Keratinocyte (primary cell): ENCODE data around the gene DAO. TPM values are rescaled to one million over a fixed set of nuclear protein-coding genes. Genes with fewer than 3 reads are reported as not detected.

Experiments used
- DNase-seq: peaks from one replicate; pipeline ENCODE4 v3.0.0-alpha.2; 2011; ENCODE audit warnings: low read depth, missing footprints, low spot score
- FAIRE-seq: peaks from 2 replicates; lab custom pipeline; 2011; peaks lifted over from hg19 to GRCh38; lab: Jason Lieb, UNC
- H2AFZ ChIP-seq: 2 replicates; pipeline ENCODE4 v1.6.0; 2012; ENCODE audit warnings: low read length, control low read depth, inconsistent platforms; ENCODE audit not compliant: control insufficient read depth
- H3K27ac ChIP-seq: 2 replicates; pipeline ENCODE4 v1.5.1; 2011; ENCODE audit warnings: low read length; ENCODE audit not compliant: control insufficient read depth, insufficient read depth
- H3K27me3 ChIP-seq: 3 replicates; pipeline ENCODE4 v1.6.0; 2011; ENCODE audit warnings: low read length; ENCODE audit not compliant: control insufficient read depth, insufficient read depth; ENCODE audit errors: extremely low read depth
- H3K36me3 ChIP-seq, 2 experiments: 2 replicates in 1 of 2; 3 replicates in 1 of 2; pipeline ENCODE4 v1.5.1; 2011; ENCODE audit warnings: low read length in 2 of 2, mild to moderate bottlenecking in 1 of 2; ENCODE audit not compliant: control insufficient read depth in 2 of 2, insufficient read depth in 2 of 2; ENCODE audit errors: extremely low read depth in 1 of 2
- H3K4me1 ChIP-seq: 3 replicates; pipeline ENCODE4 v1.5.1; 2011; ENCODE audit warnings: low read length; ENCODE audit not compliant: control insufficient read depth, insufficient read depth; ENCODE audit errors: extremely low read depth
- H3K4me2 ChIP-seq: 3 replicates; pipeline ENCODE4 v1.6.0; 2011; ENCODE audit warnings: low read depth, low read length; ENCODE audit not compliant: control insufficient read depth, insufficient read depth; ENCODE audit errors: extremely low read depth
- H3K4me3 ChIP-seq, 3 experiments: fragments of 200-600 bp in 1 of 3; sonication (generic) in 1 of 3; 2 replicates in 2 of 3; 3 replicates in 1 of 3; pipeline ENCODE4 v1.5.1; 2011 to 2016; ENCODE audit warnings: low read length in 3 of 3, mild to moderate bottlenecking in 3 of 3, control low read depth in 2 of 3, inconsistent platforms in 1 of 3, low read depth in 1 of 3, mixed read lengths in 1 of 3, mixed run types in 1 of 3, moderate library complexity in 1 of 3; ENCODE audit not compliant: control insufficient read depth in 2 of 3, insufficient read depth in 2 of 3; ENCODE audit errors: extremely low read depth in 1 of 3
- H3K79me2 ChIP-seq: 2 replicates; pipeline ENCODE4 v1.6.0; 2012; ENCODE audit warnings: low read length; ENCODE audit not compliant: control insufficient read depth, insufficient read depth
- H3K9ac ChIP-seq: 3 replicates; pipeline ENCODE4 v1.6.0; 2011; ENCODE audit warnings: low read length; ENCODE audit not compliant: control insufficient read depth, insufficient read depth; ENCODE audit errors: extremely low read depth
- H3K9me1 ChIP-seq: 3 replicates; pipeline ENCODE4 v1.6.0; 2011; ENCODE audit warnings: low read length; ENCODE audit not compliant: control insufficient read depth, insufficient read depth; ENCODE audit errors: extremely low read depth
- H3K9me3 ChIP-seq: 2 replicates; pipeline ENCODE4 v1.5.1; 2012; ENCODE audit warnings: low read depth, low read length; ENCODE audit not compliant: control insufficient read depth
- H4K20me1 ChIP-seq: 3 replicates; pipeline ENCODE4 v1.6.0; 2011; ENCODE audit warnings: low read length; ENCODE audit not compliant: control insufficient read depth, insufficient read depth; ENCODE audit errors: extremely low read depth
- EZH2 ChIP-seq: IDR thresholded peaks from one replicate; pipeline ENCODE4 v1.6.1; 2012; ENCODE audit warnings: inconsistent platforms, mild to moderate bottlenecking, low read length, moderate library complexity
- dilution Hi-C: fragments of 300-500 bp; cut with MboI; formaldehyde crosslinking; loops from one replicate; pipeline ENCODE4 v1.7.0; 2020; ENCODE audit warnings: low sequenced_read_pairs; ENCODE audit not compliant: extremely low pct_ligation_motif_present
- polyA plus RNA-seq, 5 experiments: library from polyadenylated mRNA; depleted of rRNA in 3 of 5; stranded (reverse) in 3 of 5; stranded (forward) in 1 of 5; unstranded in 1 of 5; fragments of >200 nt; gene quantifications; 1 replicate in 1 of 5; 2 replicates in 3 of 5; 3 replicates in 1 of 5; pipeline versions ENCODE4 v1.2.1 to v1.2.3, GENCODE V29; 2011 to 2012; ENCODE audit warnings: missing spikeins in 2 of 5, low read depth in 1 of 5, low replicate concordance in 1 of 5
- TF ChIP-seq, protein P1 (sequence below), 3 experiments: IDR thresholded peaks in 1 of 3; conservative IDR thresholded peaks in 1 of 3; optimal IDR thresholded peaks in 1 of 3; 2 replicates in 2 of 3; 3 replicates in 1 of 3; pipeline versions ENCODE3 to v1.5.1; 2011; ENCODE audit warnings: low read length in 3 of 3, mild to moderate bottlenecking in 3 of 3, moderate library complexity in 2 of 3, control low read depth in 1 of 3, inconsistent platforms in 1 of 3; ENCODE audit not compliant: insufficient read depth in 2 of 3; ENCODE audit errors: extremely low read depth in 1 of 3

The DAO gene
- polyA plus RNA-seq, 1 donor (not counting 4 experiments of a cell fraction or from before 2014, with no cell fraction given) = not detected

DNA sequence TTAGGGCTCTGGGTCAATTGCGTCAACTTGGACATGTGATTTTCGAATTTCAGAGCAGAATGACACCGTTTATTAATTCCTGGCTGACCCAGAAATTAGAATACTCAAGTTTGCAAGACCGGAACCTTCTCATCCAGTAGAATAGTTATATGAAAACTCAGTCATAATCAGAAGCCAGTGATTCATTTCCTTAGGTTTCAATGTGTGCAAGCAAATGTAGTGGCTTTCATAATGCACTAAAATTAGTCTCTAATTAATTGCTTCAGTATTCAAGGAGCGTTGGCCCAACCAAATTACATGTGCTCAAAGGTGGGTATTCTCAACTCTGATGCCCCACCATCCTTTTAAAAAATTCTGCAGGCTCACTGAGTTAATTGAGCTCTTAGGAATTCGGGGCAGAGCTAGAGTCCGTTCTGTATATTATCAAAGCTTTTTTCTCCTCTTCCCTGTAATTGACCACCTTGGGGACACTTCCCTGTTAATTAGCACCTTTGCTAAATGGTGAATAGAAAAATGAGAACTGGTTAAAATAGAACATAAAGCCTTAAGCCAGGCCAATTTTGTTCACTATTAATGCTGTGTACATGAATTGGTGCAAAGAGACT lies 55.4 kb downstream of the DAO start:
- no peaks in the 10 kb centered on the region for H3K9me3 ChIP-seq
- no peaks in the 10 kb centered on the region for H4K20me1 ChIP-seq
- H3K4me3 ChIP-seq = no peak overlapping the region
- no peak for DNase-seq
- no peaks in the 10 kb centered on the region for H3K9me1 ChIP-seq
- H3K36me3 ChIP-seq = no peaks in the 10 kb centered on the region
- H3K9ac ChIP-seq = no peak overlapping the region
- H3K79me2 ChIP-seq = no peaks in the 10 kb centered on the region
- H2AFZ ChIP-seq = no peak overlapping the region
- H3K27ac ChIP-seq = no peak overlapping the region
- dilution Hi-C loops = no loop called here
- no peaks in the 10 kb centered on the region for H3K4me1 ChIP-seq
- H3K27me3 ChIP-seq = peaks cover 5% of the 10 kb centered on the region
- FAIRE-seq = no peak
- TF ChIP-seq EZH2 = no peak
- TF ChIP-seq, protein P1, sequence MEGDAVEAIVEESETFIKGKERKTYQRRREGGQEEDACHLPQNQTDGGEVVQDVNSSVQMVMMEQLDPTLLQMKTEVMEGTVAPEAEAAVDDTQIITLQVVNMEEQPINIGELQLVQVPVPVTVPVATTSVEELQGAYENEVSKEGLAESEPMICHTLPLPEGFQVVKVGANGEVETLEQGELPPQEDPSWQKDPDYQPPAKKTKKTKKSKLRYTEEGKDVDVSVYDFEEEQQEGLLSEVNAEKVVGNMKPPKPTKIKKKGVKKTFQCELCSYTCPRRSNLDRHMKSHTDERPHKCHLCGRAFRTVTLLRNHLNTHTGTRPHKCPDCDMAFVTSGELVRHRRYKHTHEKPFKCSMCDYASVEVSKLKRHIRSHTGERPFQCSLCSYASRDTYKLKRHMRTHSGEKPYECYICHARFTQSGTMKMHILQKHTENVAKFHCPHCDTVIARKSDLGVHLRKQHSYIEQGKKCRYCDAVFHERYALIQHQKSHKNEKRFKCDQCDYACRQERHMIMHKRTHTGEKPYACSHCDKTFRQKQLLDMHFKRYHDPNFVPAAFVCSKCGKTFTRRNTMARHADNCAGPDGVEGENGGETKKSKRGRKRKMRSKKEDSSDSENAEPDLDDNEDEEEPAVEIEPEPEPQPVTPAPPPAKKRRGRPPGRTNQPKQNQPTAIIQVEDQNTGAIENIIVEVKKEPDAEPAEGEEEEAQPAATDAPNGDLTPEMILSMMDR (optimal IDR thresholded peaks at IDR 0.05 in 1 of 3, IDR thresholded peaks at IDR 0.05 in 1 of 3, conservative IDR thresholded peaks at IDR 0.05 in 1 of 3; ENCODE audit: extremely low read depth in 1 of 3, insufficient read depth in 2 of 3, low read length in 3 of 3) = no peak
- no peak overlapping the region for H3K4me2 ChIP-seq

DNA sequence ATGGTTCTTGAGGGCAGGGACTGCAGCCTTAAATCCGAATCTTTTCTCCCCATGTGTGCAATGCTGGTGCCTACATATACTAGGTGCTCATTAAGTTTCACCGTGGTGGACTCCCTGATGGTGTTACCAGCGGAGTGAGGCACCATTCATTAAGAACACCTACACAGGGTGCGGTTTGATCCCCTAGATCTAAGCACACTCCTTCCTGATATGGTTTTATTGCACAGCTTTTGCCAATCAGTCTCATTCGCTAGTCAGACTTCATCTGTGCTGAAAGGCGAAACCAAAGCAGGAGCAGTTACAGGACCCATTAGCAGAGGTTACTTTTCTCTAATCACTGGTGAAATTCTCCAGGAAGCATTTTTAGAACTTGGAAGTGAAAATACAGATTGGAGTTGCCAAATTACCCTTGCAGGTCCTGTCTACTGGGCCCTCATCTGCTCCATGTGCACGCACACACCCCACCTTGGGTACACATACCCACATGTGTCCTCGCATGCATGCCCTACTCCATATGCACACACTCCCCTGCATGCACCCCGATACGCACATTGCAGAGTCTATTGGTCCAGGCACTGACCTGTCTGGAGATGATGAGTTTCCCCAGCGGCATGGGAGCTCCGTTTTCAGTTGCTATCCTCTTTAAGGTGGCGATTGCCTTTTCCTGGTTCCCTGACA lies 58.5 kb downstream of the DAO start:
- dilution Hi-C loops = no loop called here
- no peaks in the 10 kb centered on the region for H3K9me1 ChIP-seq
- DNase-seq = no peak
- H3K9me3 ChIP-seq = no peaks in the 10 kb centered on the region
- H3K27ac ChIP-seq = no peak overlapping the region
- H3K79me2 ChIP-seq = no peaks in the 10 kb centered on the region
- no peak for FAIRE-seq
- H4K20me1 ChIP-seq = no peaks in the 10 kb centered on the region
- H2AFZ ChIP-seq = no peak overlapping the region
- no peaks in the 10 kb centered on the region for H3K4me1 ChIP-seq
- H3K9ac ChIP-seq = no peak overlapping the region
- TF ChIP-seq EZH2 = no peak
- TF ChIP-seq, protein P1 (optimal IDR thresholded peaks at IDR 0.05 in 1 of 3, IDR thresholded peaks at IDR 0.05 in 1 of 3, conservative IDR thresholded peaks at IDR 0.05 in 1 of 3; ENCODE audit: extremely low read depth in 1 of 3, insufficient read depth in 2 of 3, low read length in 3 of 3) = no peak
- H3K4me3 ChIP-seq = no peak overlapping the region
- no peaks in the 10 kb centered on the region for H3K36me3 ChIP-seq
- peaks cover 5% of the 10 kb centered on the region for H3K27me3 ChIP-seq
- H3K4me2 ChIP-seq = no peak overlapping the region
